SK-N-SH treated with all-trans-retinoic acid at 6 μM for 48 hours (cell line): Measurements from ENCODE around the gene ZG16.

Source experiments
- ATAC-seq: fragments of 200-7000 bp; cut with Tn5 transposase; 3 replicates; pipeline ENCODE4 v1.9.1; 2020; ENCODE audit warnings: mild to moderate bottlenecking, moderate library complexity
- BACH2 ChIP-seq: fragments of 250-450 bp; sonication (Bioruptor Pico); IDR thresholded peaks from 2 replicates; pipeline ENCODE4 v1.9.0; 2021; ENCODE audit warnings: mild to moderate bottlenecking, borderline replicate concordance
- CREB5 ChIP-seq: fragments of 250-450 bp; sonication (Bioruptor Pico); IDR thresholded peaks from 2 replicates; pipeline ENCODE4 v1.5.1; 2020; ENCODE audit warnings: low read depth, mild to moderate bottlenecking, moderate library complexity
- CSDC2 ChIP-seq: fragments of 250-450 bp; sonication (Bioruptor Pico); IDR thresholded peaks from 2 replicates; pipeline ENCODE4 v1.5.0; 2020; ENCODE audit warnings: mild to moderate bottlenecking, moderate library complexity
- CSRNP3 ChIP-seq: fragments of 250-450 bp; sonication (Bioruptor Pico); IDR thresholded peaks from 2 replicates; pipeline ENCODE4 v1.5.1; 2021; ENCODE audit warnings: mild to moderate bottlenecking, moderate library complexity
- GLIS3 ChIP-seq: fragments of 250-450 bp; sonication (Bioruptor Pico); IDR thresholded peaks from 2 replicates; pipeline ENCODE4 v1.5.0; 2020; ENCODE audit warnings: mild to moderate bottlenecking, moderate library complexity
- OSR1 ChIP-seq: fragments of 250-450 bp; sonication (Bioruptor Pico); IDR thresholded peaks from 2 replicates; pipeline ENCODE4 v1.8.0; 2022; ENCODE audit warnings: moderate library complexity, mild to moderate bottlenecking, inconsistent platforms
- PATZ1 ChIP-seq: fragments of 250-450 bp; sonication (Bioruptor Pico); IDR thresholded peaks from 2 replicates; pipeline ENCODE4 v1.8.0; 2020; ENCODE audit warnings: mild to moderate bottlenecking, moderate library complexity, borderline replicate concordance
- POU6F1 ChIP-seq: fragments of 250-450 bp; sonication (Bioruptor Pico); IDR thresholded peaks from 2 replicates; pipeline ENCODE4 v1.8.0; 2021; ENCODE audit warnings: low read depth, mild to moderate bottlenecking, moderate library complexity, borderline replicate concordance
- PPARA ChIP-seq: fragments of 250-450 bp; sonication (Bioruptor Pico); IDR thresholded peaks from 2 replicates; pipeline ENCODE4 v1.5.0; 2020; ENCODE audit warnings: mild to moderate bottlenecking, borderline replicate concordance
- RARB ChIP-seq: fragments of 250-450 bp; sonication (Bioruptor Pico); IDR thresholded peaks from 2 replicates; pipeline ENCODE4 v1.8.0; 2021; ENCODE audit warnings: mild to moderate bottlenecking, moderate library complexity
- SNAI2 ChIP-seq: fragments of 250-450 bp; sonication (Bioruptor Pico); IDR thresholded peaks from 2 replicates; pipeline ENCODE4 v1.5.0; 2020; ENCODE audit warnings: mild to moderate bottlenecking, moderate library complexity
- TCF4 ChIP-seq: fragments of 250-450 bp; sonication (Bioruptor Pico); IDR thresholded peaks from 2 replicates; pipeline ENCODE4 v1.8.0; 2021; ENCODE audit warnings: mild to moderate bottlenecking, moderate library complexity, borderline replicate concordance
- ZC3H10 ChIP-seq: fragments of 250-450 bp; sonication (Bioruptor Pico); IDR thresholded peaks from 2 replicates; pipeline ENCODE4 v1.5.1; 2021; ENCODE audit warnings: mild to moderate bottlenecking, moderate library complexity
- ZFP3 ChIP-seq: fragments of 250-450 bp; sonication (Bioruptor Pico); IDR thresholded peaks from 2 replicates; pipeline ENCODE4 v1.5.0; 2020; ENCODE audit warnings: mild to moderate bottlenecking, moderate library complexity
- ZNF565 ChIP-seq: fragments of 450-650 bp; formaldehyde crosslinking; conservative IDR thresholded peaks from 2 replicates; pipeline ENCODE4 v1.5.0; 2020; ENCODE audit warnings: low read depth, mild to moderate bottlenecking, moderate library complexity
- TF ChIP-seq, protein P1 (sequence below): fragments of 250-450 bp; sonication (Bioruptor Pico); IDR thresholded peaks from 2 replicates; pipeline ENCODE4 v1.5.0; 2020; ENCODE audit warnings: mild to moderate bottlenecking, moderate library complexity

ZG16 gene

GRCh38 chr16:29809850-29810698 lies 32.0 kb downstream of the ZG16 start:
- no peak for TF ChIP-seq BACH2 (CRISPR knock-in tag)
- no peak for TF ChIP-seq ZFP3
- TF ChIP-seq CSDC2 (CRISPR knock-in tag): no peak
- TF ChIP-seq, protein P1, sequence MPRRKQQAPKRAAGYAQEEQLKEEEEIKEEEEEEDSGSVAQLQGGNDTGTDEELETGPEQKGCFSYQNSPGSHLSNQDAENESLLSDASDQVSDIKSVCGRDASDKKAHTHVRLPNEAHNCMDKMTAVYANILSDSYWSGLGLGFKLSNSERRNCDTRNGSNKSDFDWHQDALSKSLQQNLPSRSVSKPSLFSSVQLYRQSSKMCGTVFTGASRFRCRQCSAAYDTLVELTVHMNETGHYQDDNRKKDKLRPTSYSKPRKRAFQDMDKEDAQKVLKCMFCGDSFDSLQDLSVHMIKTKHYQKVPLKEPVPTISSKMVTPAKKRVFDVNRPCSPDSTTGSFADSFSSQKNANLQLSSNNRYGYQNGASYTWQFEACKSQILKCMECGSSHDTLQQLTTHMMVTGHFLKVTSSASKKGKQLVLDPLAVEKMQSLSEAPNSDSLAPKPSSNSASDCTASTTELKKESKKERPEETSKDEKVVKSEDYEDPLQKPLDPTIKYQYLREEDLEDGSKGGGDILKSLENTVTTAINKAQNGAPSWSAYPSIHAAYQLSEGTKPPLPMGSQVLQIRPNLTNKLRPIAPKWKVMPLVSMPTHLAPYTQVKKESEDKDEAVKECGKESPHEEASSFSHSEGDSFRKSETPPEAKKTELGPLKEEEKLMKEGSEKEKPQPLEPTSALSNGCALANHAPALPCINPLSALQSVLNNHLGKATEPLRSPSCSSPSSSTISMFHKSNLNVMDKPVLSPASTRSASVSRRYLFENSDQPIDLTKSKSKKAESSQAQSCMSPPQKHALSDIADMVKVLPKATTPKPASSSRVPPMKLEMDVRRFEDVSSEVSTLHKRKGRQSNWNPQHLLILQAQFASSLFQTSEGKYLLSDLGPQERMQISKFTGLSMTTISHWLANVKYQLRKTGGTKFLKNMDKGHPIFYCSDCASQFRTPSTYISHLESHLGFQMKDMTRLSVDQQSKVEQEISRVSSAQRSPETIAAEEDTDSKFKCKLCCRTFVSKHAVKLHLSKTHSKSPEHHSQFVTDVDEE: no peak
- no peak for TF ChIP-seq ZC3H10 (CRISPR knock-in tag)
- TF ChIP-seq ZNF565 (CRISPR knock-in tag): no peak
- no peak for TF ChIP-seq TCF4 (CRISPR knock-in tag)
- no peak for TF ChIP-seq CREB5 (CRISPR knock-in tag)
- no peak for TF ChIP-seq GLIS3 (CRISPR knock-in tag)
- TF ChIP-seq PATZ1: no peak
- TF ChIP-seq SNAI2 (CRISPR knock-in tag): no peak
- TF ChIP-seq POU6F1 (CRISPR knock-in tag): no peak
- no peak for TF ChIP-seq RARB (CRISPR knock-in tag)
- TF ChIP-seq PPARA (CRISPR knock-in tag): no peak
- TF ChIP-seq, all 23 proteins: peak for 0
- no peak for ATAC-seq

DNA sequence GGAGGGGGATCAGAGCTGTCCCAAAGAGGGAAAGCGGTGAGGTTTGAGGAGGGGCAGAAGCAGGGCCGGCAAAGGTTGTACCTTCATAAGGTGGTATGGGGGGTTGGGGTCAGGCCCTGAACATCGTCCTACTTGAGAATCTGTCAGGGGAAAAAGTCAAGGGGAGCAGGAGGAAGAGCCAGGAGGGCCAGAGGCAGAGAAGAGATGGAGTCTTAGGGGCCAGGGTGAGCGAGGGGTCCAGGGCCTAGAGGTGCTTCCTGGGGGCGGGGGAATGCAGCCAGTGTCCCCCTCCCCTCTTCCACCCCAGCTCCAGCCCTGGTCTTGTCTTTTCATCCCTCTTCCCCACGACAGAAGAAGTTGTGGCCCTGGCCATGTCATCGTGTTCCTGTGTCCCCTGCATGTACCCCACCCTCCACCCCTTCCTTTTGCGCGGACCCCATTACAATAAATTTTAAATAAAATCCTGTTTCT lies 32.7 kb downstream of the ZG16 start:
- no peak for TF ChIP-seq OSR1 (CRISPR knock-in tag)
- no peak for TF ChIP-seq TCF4 (CRISPR knock-in tag)
- no peak for TF ChIP-seq POU6F1 (CRISPR knock-in tag)
- TF ChIP-seq CSRNP3 (CRISPR knock-in tag): no peak

DNA sequence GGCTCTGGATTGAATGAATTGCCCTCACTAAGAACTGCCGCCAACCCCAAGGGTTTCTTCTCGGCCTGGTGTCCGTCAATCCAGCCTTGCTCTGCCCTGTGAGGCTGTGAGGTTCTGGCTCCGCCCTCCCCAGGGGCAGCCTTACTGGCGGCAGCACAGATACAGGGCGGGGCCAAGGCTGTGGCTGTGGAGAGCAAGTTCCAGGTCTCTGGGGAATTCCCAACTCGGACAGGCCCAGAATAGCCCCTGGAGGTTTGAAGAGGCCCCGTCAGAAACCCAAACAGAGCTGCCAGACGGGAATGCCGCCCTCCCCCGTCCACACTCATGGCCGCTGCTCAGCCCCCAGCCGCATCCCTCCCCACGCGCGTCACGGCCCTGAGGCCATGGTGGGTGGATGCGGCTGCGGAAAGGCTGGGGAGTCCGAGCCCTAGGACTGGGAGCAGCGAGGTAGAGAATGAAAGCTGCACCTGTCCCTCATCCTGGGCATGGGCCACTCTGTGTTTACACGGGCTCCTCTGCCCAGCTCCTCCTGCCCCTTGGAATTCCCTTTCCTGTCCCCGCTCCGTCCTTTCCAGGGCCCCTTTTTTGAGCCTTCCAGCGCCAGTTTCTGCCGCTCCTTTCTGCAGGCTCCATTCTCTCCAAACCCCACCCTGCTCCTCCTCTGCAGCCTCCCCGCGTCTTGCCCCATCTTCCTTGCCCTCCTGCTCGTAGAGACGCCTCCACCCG lies 33.3 kb downstream of the ZG16 start:
- peak; percentile 82 for ATAC-seq
- TF ChIP-seq ZNF565 (CRISPR knock-in tag): no peak
- TF ChIP-seq, protein P1: peak; percentile 39; the same call in 1 of the 2 replicates
- TF ChIP-seq, all 23 proteins: peak for 1

More for the DNA sequence above, 32.7 kb downstream of the ZG16 start:
- ATAC-seq: no peak
